GM19238 (cell line): Measurements from ENCODE around the gene MEPCE.
"Not testable (repeated sequence)": the region's sequence is repeated elsewhere in the genome, so short reads cannot be mapped to it uniquely, and the experiment has no call there.

ENCODE experiments used
- DNase-seq: peaks from one replicate; pipeline ENCODE4 v3.0.0; 2011; ENCODE audit warnings: low spot score; ENCODE audit not compliant: insufficient read length

The MEPCE gene, protein sequence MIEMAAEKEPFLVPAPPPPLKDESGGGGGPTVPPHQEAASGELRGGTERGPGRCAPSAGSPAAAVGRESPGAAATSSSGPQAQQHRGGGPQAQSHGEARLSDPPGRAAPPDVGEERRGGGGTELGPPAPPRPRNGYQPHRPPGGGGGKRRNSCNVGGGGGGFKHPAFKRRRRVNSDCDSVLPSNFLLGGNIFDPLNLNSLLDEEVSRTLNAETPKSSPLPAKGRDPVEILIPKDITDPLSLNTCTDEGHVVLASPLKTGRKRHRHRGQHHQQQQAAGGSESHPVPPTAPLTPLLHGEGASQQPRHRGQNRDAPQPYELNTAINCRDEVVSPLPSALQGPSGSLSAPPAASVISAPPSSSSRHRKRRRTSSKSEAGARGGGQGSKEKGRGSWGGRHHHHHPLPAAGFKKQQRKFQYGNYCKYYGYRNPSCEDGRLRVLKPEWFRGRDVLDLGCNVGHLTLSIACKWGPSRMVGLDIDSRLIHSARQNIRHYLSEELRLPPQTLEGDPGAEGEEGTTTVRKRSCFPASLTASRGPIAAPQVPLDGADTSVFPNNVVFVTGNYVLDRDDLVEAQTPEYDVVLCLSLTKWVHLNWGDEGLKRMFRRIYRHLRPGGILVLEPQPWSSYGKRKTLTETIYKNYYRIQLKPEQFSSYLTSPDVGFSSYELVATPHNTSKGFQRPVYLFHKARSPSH

DNA sequence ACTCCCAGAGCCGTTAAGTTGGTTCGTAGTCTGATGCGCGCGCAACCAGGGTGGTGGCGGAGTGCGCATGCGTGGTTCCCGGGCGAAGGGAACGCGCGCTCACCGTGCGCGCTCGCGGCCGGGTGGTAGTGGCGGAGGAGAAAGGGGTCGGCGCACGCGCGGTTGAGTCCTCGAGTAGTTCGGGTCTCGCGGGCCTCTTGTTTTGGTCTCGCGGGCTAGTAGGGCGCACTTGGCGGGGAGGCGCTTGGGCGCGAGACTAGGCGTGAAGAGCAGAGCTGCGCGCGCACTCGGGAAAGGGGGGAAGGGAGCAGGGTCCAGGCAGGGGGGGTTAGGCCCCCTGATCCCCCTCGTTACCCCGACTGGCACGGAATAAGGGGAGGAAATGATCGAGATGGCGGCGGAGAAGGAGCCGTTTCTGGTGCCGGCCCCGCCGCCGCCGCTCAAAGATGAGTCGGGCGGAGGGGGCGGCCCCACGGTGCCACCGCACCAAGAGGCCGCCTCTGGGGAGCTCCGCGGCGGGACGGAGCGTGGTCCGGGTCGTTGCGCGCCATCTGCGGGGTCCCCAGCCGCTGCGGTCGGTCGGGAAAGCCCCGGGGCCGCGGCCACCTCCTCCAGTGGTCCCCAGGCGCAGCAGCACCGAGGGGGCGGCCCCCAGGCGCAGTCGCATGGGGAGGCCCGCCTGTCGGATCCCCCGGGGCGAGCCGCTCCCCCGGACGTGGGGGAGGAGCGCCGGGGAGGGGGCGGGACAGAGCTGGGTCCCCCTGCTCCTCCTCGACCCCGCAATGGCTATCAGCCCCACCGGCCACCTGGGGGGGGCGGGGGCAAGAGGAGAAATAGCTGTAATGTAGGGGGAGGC is at the start of gene MEPCE:
MEPCE (plus strand) TSS at position 195 of the 856 bp plus-strand sequence; CDS start at position 383, 188 bp downstream.
- peak; percentile 93 for DNase-seq

DNA sequence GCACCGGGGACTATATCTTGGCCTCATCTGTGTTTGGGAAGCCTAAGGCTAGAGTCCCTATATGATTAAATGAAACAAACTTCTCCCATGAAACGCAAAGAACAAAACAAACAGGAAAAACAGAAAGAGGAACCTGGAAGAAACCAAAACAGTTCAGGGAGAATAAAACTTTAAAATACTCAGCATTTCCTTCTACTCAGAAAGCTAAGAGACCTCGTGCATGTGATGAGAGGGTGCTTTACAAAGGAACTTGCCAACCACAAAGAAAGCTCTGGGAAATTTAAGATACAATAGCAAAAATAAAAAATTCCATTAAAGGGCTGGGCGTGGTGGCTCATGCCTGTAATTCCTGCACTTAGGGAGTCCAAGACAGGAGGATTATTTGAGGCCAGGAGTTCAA is 49.4 kb upstream of the MEPCE start:
- no peak for DNase-seq

DNA sequence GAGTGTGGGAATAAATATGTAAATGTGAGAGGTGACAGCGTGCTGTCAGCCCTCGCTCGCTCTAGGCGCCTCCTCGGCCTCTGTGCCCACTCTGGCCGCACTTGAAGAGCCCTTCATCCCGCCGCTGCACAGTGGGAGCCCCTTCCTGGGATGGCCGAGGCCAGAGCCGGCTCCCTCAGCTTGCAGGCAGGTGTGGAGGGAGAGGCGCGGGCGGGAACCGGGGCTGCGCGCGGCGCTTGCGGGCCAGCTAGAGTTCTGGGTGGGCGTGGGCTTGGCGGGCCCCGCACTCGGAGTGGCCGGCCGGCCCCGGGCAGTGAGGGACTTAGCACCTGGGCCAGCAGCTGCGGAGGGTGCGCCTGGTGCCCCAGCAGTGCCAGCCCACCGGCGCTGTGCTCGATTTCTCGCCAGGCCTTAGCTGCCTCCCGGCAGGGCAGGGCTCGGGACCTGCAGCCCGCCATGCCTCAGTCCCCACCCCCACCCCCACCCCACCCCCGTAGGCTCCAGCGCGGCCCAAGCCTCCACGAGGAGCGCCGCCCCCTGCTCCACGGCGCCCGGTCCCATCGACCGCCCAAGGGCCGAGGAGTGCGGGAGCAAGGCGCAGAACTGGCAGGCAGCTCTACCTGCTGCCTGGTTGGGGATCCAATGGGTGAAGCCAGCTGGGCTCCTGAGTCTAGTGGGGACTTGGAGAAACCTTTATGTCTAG is 47.9 kb upstream of the MEPCE start:
- DNase-seq, result not testable (repeated sequence)

DNA sequence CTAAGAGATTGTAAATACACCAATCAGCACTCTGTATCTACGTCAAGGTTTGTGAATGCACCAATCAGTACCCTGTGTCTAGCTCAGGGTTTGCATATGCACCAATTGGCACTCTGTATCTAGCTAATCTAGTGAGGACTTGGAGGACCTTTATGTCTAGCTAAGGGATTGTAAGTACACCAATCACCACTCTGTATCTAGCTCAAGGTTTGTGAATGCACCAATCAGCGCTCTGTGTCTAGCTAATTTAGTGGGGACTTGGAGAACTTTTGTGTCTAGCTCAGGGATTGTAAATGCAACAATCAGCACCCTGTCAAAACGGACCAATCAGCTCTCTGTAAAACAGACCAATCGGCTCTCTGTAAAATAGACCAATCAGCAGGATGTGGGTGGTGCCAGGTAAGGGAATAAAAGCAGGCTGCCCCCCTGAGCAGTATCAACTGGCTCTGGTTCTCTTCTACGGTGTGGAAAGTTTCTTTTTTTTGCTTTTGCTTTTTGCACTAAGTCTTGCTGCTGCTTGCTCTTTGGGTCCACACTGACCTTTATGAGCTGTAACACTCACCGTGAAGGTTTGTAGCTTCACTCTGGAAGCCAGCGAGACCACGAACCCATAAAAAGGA is 47.3 kb upstream of the MEPCE start:
- DNase-seq, result not testable (repeated sequence)

DNA sequence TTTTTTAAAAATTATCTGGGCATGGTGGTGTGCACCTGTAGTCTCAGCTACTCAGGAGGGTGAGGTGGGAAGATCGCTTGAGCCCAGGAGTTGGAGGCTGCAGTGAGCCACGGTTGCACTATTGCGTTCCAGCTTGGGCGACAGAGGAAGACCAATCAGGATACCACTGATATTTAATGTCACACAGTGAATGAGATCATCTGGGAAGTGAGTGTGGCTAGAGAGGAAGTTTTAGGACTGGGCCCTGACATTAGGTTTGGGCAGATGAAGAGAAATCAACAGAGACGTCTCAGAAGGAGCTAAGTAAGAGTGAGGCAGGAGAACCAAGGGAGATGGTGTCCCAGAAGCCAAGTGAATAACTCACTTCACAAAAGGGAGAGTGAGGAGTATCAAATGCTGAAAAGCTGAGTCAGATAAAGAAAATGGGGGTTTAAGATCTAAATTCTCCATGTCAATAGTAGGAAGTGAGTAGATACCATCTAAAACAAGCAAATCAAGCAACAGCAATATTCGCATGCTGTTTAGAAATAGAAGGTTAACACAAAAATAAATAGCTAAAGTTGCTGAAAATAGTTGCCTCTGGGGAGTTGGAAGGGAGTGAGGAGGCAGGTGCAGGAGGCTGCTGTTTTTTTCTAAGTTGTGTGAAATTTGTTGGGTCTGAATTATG is 44.9 kb upstream of the MEPCE start:
- DNase-seq, result no peak

DNA sequence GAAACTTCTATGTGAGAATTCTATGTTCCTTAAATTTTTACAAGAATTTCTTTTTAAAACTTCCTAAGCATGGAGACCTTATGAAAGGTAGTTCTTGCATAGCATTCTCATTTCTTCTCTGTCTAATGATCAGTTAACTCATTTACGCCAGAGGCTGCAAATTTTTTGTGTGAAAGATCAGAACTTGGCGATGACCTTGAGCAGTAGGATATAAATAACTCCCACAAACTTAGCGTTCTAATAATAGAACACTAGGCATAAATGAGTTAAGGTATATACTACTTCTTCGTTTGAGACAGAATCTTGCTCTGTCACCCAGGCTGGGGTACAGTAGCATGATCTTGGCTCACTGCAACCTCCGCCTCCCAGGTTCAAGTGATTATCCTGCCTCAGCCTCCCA is 42.7 kb upstream of the MEPCE start:
- no peak for DNase-seq

DNA sequence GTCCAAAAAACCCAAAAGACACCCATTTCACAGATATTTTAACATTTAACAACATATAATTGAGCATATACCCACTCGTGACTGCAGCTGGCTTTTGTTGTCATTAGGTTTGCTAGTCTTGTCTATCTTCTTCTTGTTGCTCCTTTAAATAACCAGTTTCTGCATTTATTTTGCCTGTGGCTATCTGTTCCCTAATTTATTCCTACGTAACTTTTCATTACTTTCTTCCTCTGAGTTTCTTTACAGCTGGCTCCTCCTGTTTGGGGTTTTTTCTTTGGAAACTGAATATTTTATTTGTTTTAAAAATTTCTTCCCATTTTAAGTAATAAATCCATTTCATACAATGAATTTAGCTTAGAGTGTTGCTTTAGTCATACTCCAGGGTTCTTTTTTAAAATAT is 41.9 kb upstream of the MEPCE start:
- DNase-seq, result no peak

DNA sequence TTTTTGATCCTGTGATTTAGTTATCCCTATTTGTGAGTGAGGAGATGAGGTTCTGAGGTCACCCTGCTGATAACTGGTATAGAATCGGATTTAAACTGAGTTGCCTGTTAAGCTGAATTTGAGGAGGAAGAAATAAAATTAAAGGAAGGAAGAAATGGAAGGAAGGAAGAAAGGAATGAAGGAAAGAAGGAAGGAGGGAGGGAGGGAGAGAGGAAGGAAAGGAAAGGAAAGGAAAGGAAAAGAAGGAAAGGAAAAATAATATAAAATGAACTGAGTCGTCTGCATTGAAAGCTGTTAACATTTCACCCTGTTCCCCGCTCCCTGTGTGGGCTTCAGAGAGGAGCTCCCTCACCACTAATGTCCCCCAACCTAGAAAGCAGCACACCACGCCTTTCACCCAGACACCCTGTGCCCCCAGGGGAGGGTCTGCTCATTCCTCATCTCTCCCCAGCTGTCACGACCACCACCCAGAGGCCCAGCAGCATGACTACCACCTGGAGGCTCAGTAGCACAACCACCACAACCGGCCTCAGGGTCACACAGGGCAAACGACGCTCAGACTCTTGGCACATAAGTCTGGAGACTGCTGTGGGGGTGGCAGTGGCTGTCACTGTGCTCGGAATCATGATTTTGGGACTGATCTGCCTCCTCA is 40.1 kb upstream of the MEPCE start:
- no peak for DNase-seq

DNA sequence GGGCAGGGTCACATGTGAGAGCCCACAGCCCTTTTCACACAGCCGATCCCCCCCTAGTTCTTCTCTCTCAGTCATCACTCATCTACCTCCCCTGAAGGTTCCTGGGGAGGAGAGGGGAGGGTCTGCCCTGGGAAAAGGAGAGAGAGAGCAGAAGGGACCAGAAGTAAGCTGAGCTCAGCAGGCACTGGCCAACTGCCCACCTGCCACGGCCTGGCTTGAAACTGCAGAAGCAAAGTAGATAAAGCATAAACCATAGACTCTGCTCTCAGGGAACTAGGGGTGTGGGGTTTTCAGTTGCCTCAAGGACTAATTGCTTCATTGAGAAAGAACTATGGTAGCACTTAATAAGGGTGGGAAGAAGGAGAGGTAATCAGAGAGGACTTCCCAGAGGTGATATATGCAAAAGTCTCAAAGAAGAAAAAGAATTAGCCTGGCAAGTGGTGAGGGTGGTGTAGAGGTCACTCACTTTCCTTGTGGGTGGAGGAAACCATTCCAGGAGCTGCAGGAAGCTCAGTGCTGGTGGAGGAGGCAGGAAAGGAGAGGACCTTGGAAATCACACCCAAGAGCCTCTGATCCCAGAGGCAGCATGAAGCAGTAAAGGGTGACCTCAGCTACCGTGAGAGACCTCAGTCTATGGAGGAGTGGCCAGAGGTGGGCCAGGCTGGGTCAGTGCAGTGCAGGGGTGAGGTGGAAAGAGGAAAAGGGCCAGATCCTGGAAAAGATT is 39.2 kb upstream of the MEPCE start:
- no peak for DNase-seq

DNA sequence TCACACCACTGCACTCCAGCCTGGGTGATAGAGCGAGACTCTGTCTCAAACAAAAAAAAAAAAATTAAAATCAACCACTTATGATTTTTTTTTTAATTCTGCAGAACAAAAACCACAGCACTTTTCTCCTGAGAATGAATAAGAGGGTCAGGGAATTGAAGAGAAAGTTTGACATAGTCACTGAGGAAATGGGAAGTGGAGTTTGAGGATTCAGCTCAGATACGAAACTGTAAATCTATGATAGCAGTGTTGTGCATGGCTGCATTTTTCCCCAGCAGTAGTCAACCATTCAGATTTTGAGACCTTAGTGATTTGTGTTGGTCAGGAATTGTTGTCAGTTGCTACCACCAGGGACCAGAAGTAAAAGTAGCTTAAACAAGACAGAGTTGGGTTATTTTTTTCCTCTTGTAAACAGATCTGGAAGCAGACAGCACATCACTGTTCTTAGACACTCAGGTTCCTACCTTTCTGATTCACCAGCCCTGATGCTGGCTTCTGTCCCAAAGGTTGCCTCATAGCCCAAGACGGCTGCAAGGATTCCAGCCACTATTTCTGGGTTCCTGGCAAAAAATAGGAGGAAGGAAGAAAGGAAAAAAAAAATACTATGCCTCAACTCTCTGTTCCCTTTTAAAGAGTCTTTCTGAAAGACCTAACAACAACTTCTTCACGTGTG is 36.3 kb upstream of the MEPCE start:
- no peak for DNase-seq

DNA sequence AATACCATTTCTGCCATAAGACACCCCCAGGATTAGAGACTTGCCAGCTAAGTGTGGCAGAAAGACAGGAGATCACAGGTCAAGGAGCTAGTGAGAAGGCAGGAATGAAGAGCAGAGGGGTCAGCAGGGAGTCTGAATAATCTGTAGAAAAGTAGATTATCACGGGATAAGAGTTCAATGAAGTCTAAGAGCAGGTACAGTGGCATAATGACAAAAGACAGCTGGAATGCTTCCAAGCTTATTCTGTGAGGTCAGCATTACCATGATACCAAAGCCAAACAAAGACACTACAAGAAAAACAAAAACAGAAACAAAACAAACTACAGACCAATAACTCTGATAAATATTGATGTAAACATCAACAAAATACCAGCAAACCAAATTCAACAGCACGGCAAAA is 35.6 kb upstream of the MEPCE start:
- DNase-seq, result no peak

DNA sequence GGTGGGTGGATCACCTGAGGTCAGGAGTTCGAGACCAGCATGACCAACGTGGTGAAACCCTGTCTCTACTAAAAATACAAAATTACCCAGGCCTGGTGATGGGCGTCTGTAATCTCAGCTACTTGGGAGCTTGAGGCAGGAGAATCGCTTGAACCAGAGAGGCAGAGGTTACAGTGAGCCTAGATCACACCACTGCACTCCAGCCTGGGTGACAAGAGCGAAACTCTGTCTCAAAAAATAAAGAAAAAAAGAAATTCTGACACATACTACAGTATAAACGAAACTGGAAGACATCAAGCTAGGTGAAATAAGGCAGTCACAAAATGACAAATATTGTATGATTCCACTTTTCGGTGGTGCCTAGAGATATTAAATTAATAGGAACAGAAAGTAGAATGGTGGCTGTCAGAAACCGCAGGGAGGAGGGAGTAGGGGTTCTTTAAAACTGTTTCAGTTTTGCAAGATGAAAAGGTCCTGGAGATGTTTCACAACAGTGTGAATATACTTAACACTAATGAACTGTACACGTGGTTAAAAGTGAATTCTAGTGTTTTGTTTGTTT is 33.1 kb upstream of the MEPCE start:
- DNase-seq, result peak; percentile 56

DNA sequence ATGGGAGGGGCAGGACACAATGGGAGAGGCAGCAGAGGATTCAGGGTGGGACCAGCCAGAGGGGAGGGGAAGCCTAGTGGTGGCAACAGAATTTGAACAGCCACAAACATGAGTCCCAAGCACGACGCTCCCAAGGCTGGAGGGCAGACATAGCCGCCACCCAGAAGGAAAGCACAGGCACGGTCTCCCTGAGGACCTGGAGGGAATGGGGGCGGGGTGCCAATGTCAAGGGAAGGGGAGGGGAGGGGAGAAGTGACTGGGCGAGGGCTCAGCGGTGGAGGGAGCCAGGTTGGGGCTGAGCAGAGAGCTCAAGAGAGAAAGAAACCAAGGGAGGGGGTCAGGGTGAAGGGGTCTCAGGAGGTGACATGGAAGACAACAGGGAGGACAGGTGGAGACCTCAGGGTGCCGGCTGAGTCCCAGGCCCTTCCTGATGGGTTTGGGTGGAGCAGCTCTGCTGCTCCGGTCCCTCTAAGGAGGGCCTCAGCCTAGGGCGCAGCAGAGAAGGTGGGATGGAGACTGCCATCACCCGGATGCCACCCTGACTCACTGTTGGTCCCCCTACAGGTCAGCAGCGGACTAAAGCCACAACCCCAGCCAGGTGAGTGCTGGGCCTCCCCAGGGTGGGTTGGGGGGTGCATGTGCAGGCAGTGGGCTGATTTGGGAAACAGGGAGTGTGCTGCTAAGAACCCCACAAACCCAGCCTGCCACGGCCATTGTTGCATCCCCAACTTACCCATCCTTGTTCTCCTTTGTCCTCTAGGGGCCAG is 32.1 kb upstream of the MEPCE start:
- DNase-seq, result no peak

DNA sequence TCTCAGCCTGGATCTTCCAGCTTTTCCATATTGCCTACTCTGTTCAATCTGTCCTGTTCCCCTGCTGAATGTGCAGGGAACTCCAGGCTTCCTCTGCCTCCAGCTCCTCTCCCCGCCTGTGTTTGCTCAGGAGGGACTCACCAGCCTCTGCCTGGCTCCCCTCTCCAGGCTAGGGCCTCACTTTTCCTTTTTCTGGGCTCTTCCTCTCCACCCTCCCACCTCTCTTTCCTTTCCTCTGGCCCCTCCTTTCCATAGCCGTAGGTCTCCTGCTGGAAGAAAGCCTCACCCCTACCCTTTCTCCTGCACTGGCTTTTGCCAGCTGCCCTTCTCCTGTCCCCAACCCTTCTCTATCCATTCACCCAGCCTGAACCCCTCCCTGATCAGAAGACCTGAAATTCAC is 31.4 kb upstream of the MEPCE start:
- DNase-seq, result no peak

DNA sequence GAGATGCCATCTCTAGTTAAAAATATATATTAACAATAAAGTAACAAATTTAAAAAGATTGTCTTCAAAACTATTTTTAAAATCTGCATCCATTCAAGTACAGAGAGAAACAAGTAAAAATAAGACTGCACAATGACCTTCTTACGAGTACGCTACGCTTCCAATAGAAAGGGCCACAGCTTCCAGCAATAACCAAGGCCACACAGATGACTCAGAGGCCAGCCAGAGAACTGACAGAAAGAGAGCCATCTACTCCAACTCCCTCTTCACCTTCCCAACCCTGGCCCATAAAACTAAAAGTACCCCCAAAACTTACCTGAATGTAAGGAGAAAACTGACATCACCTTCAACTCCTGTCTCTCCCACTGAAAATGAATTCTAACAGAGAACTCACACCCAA is 29.6 kb upstream of the MEPCE start:
- DNase-seq, result no peak

DNA sequence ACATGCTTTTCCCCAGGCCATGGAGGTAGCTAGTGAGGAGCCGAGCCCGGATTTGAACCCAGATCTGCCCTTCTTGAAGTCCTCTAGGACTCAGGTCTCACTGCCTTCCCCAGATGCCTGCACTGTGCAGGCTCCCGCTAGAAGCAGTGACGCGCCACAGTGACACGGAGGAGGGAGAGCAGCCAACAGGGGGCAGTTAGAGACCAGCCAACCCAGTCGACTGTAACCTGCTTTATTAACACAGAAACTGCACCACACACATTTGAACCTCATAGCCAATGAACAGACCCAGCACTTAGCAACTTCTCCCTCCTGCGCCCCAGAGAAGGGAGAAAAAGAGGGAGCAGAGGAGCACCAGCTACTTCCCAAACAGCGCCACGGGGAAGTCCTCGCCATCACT is 29.0 kb upstream of the MEPCE start:
- no peak for DNase-seq

DNA sequence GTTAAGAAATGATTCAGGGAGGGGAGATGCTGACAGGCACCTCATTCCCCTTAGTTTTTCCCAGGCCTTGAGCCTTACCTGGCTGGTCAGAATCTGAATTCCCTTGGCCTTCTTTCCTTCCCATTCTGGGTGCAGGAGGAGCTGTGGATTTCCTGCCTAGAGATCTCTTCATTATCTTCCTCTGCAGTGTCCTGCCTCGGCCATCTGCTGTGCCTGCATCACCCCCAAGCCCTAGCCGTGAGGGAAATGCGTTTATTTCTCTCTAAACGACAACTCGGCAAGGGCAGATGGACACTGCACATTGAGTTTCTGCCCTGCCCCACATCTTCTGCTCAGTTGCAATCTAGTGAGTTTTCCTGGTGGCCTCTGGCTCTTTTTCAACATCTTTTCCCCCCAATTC is 27.8 kb upstream of the MEPCE start:
- no peak for DNase-seq

DNA sequence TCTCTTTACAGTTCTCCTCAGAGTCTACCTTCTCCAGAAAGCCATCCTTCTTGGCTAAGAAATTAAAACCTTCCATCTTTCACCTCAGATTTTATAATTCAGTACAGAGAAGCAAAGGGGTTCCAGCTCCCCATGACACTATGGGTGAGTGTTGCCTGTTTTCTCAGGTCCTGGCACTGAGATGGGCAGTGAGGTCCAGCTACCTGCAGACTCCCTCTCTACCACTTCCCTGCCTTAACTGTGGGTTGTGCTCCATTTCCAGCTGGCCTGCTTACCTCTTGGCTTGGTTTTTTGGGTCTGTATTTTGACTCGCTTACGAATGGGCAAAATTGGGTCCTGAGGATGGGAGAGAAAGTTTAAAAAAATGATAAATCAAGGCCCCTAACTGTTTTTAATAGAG is 27.4 kb upstream of the MEPCE start:
- DNase-seq, result no peak
